Superior temporal gyrus (tissue), 1 donor: Measurements from ENCODE around the gene PXDN.

Experiments used
- DNase-seq: peaks from one replicate; pipeline ENCODE4 v3.0.0-alpha.2; 2016; ENCODE audit errors: extremely low spot score

PXDN gene

GRCh38 chr2:1599301-1600085 is 144.8 kb downstream of the PXDN start:
- DNase-seq: no peak

- DNase-seq: no peak
Observed at GRCh38 chr2:1598800-1599199, 145.5 kb downstream of the PXDN start.

GRCh38 chr2:1598041-1598710 is 146.1 kb downstream of the PXDN start:
- DNase-seq: no peak

- no peak for DNase-seq
Observed at GRCh38 chr2:1595274-1595673, 149.0 kb downstream of the PXDN start.

GRCh38 chr2:1594373-1595171 is 149.7 kb downstream of the PXDN start:
- no peak for DNase-seq

- no peak for DNase-seq
Observed at GRCh38 chr2:1594123-1594372, 150.3 kb downstream of the PXDN start.

GRCh38 chr2:1593371-1594122 is 150.8 kb downstream of the PXDN start:
- DNase-seq: no peak

GRCh38 chr2:1591978-1592907 is 152.1 kb downstream of the PXDN start:
- no peak for DNase-seq

- DNase-seq: no peak
Observed at GRCh38 chr2:1591461-1591770, 152.9 kb downstream of the PXDN start.

GRCh38 chr2:1590596-1591460 is 153.5 kb downstream of the PXDN start:
- DNase-seq: no peak

GRCh38 chr2:1588978-1589621 is 155.2 kb downstream of the PXDN start:
- no peak for DNase-seq

- no peak for DNase-seq
Observed at GRCh38 chr2:1588051-1588977, 156.0 kb downstream of the PXDN start.

- no peak for DNase-seq
Observed at GRCh38 chr2:1586923-1587840, 157.1 kb downstream of the PXDN start.

- no peak for DNase-seq
Observed at GRCh38 chr2:1586251-1586922, 157.9 kb downstream of the PXDN start.

GRCh38 chr2:1585635-1586034 is 158.7 kb downstream of the PXDN start:
- DNase-seq: no peak

- no peak for DNase-seq
Observed at GRCh38 chr2:1584691-1585485, 159.4 kb downstream of the PXDN start.
